GM19324 (cell line): ENCODE measurements around the gene WWP2.
"Not testable (repeated sequence)": the region's sequence is repeated elsewhere in the genome, so short reads cannot be mapped to it uniquely, and the experiment has no call there.

ENCODE experiments used
- ATAC-seq: cut with Tn5 transposase; IDR thresholded peaks from one replicate; pipeline ENCODE4 v1.9.1; 2021; ENCODE audit warnings: mild to moderate bottlenecking, moderate library complexity; ENCODE audit not compliant: unreplicated experiment, low FRiP score

Gene WWP2

DNA sequence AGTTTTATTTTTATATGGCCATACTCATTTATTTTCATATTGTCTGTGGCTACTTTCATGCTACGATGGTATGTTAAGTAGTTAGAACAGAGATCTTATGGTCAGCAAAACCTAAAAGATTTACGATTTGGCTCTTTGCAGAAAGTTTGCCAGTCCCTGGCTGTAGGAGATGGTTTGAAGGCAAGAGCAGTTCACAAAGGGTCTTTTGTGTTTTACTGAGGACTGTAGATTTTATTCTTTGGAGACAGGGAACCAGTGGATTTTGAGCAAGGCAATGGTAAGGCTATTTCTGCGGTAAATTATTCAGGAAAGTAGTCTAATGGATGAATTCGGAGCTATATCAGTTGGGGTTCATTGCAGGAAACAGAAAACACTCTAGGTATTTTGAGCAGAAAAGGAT, 90.7 kb downstream of the WWP2 start:
- ATAC-seq = no peak

GRCh38 chr16:69853481-69853880, 91.3 kb downstream of the WWP2 start:
- ATAC-seq = no peak

GRCh38 chr16:69854776-69855175, 92.6 kb downstream of the WWP2 start:
- not testable (repeated sequence) for ATAC-seq

GRCh38 chr16:69855592-69855991, 93.5 kb downstream of the WWP2 start:
- no peak for ATAC-seq

DNA sequence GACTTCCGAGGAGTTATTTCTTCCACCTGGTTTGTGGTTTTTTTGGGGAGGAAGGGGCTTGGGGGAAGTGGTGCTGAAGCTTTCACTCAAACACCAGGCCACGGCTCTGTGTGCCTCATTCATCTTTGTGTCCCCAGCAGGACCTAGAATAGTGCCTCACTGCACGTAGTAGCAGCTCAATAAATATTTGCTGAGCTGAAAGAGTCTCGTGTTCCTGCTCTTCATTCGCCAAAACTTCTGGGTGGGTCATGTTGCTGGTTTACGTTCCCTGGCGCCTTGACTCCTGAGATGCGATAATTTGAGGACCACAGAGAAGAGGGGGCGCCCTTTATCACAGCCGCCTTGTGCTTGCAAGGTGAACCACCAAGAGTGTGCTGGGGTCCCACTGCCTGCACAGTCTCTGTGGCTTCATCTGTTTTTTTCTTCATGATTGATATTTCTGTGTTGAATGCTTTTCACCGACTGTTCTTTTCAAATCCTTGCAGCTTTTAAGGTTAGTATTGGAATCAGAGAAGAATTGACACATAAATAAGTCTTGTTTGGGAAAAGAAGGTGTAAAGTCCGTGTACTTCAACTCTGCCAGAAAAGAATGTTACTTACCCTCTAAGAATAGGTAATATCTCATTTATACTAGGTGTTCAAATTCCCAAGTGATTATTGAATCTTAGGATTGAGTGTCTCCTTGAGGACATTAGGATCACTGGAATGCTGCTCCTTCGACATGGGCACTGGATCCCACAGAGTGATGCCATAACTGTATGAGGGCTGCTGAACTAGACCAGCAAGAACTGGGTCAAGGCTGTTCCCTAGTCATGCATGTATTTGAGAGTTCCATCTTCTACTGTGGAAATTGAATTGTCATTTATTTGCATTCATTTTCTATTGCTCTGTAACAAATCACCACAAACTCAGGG, 96.3 kb downstream of the WWP2 start:
- no peak for ATAC-seq

- ATAC-seq = no peak
Observed at GRCh38 chr16:69859105-69859989, 97.2 kb downstream of the WWP2 start.

- no peak for ATAC-seq
Observed at GRCh38 chr16:69860233-69861231, 98.4 kb downstream of the WWP2 start.

DNA sequence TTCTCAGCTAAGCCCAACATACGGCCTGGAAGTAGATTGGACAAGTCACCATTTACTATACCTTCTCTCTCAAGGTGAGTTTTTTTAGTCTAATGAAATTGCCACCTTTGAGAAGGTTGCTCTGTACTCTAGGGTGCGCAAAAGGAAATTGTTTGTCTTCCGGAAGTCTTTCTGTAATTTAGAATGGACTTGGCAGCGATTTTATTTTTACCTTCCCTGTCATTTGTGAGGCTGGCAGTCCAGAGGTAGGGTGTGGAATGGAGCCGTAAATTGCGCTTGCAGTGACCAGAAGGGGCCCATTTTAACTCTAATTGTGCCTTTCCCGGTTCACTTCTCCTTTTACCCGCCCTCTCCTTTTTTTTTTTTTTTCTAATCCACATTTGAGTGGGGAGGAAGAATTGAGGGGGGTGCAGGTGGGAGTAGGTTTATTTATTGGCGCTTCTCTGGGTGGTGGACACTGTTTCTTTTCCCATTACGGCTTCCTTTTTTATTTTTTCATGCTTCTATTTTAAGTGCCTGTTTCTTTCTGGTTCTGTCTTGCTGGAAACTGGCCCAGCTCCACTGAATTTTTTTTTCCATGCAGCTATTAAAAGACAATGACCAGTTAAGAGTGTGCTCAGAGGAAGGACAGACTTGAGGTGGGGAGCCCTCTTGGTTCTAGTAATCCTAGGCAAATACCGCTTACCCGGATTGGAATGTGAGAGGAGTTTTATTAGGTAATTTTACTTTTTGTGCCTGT, 99.3 kb downstream of the WWP2 start:
- no peak for ATAC-seq

DNA sequence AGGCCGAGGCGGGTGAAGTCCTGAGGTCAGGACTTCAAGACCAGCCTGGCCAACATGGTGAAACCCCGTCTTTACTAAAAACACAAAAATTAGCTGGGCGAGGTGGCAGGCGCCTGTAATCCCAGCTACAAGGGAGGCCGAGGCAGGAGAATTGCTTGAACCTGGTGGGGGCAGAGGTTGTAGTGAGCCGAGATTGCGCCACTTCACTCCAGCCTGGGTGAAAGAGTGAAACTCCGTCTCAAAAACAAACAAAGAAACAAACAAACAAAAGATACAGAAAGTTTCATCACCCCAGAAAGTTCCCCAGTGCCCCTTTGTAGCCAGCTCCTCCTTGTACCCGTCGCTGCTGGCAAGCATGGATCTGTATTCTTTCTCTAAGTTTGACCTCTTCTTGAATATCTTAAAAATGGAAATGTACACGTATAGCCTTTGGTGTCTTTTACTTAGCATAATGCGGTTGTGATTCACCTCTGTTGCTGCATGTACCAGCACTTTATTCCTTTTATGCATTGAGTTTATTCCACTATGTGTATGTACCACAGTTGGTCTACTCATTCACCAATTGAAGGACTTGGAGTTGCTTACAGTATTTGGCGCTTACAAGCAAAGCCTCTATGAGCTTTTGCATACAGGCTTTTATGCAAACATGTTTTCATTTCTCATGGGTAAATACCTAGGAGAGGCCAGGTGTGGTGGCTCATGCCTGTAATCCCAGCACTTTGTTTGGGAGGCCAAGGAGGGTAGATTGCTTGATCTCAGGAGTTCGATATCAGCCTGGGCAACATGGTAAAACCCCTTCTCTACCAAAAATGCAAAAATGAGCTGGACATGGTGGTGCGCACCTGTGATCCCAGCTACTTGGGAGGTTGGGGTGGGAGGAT, 101.5 kb downstream of the WWP2 start:
- ATAC-seq = no peak

DNA sequence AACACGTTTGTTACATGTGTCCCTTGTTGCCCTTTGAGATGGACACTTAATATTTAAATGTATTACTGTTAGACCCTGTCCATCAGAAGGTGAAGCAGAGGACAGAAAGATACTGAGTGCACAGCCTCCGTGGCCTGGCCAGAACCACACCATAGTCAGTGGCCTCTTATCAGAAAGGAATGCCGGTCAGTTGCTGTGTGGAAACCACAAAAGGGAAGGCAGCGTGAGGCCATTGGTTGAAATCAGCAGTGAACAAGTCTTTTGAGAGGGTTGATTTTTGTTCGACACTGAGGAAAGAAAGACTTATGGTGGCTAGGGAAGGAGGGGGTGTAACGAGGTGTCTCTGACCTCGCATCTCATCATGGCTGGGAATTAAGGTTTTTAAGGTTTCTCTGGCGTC, 103.6 kb downstream of the WWP2 start:
- no peak for ATAC-seq

- no peak for ATAC-seq
Observed at GRCh38 chr16:69867784-69868560, 105.8 kb downstream of the WWP2 start.

GRCh38 chr16:69870761-69871160, 108.6 kb downstream of the WWP2 start:
- ATAC-seq = no peak

- no peak for ATAC-seq
Observed at GRCh38 chr16:69871708-69872107, 109.6 kb downstream of the WWP2 start.

GRCh38 chr16:69872888-69873287, 110.8 kb downstream of the WWP2 start:
- no peak for ATAC-seq

- ATAC-seq = no peak
Observed at GRCh38 chr16:69873783-69874182, 111.7 kb downstream of the WWP2 start.

DNA sequence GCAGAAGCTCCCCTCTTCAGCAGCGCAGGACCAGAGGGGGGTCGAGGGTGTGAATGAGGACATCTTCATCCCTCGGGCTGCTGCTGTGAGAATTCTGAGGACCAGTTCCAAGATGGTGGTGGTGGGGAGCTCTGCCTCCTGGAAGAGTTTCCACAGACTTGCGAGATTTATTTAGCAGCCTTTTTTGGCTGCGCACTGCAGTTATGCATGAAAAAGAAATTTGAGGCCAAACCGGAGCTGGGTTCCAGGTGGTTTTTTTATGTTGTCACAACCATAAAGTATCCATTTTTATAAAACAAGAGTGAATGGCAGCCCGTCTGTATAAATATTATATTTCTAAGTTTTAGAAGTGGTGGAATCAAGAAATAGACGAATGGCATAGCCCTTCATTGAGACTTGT, 112.1 kb downstream of the WWP2 start:
- ATAC-seq = no peak

DNA sequence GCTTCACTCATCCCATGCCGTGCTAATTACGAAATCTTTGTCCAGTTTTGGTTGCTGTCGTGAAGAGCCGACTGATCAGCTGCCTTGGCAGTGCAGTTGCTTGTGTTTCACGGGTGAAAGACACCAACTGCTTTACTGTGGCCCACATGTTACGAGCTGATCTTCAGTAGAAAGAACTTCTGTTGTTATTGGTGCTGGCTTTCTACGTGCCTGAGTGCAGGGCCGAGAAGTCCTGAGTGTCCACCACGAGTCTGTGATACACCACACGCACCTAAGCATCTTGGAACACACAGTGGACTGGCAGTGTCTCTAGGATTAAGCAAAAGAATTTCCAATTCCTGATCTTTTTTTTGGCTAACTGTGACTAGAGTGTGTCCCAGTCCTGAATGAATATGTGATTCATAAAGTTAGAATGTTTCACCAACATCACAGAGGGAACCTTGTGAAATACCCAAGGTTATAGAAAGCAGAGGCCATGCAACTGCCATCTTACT, 118.6 kb downstream of the WWP2 start:
- no peak for ATAC-seq

GRCh38 chr16:69881141-69881540, 119.0 kb downstream of the WWP2 start:
- no peak for ATAC-seq
